ENCODE measurements around the gene AAR2.

- TF ChIP-seq CTCF (IDR thresholded peaks at IDR 0.05) (no peak), ZFX (IDR thresholded peaks at IDR 0.05; ENCODE audit: borderline replicate concordance) (no peak)
Observed at GRCh38 chr20:36213362-36213761, 22.9 kb upstream of the AAR2 start.
